ENCODE measurements around the gene SUCLG2.

The SUCLG2 gene

GRCh38 chr3:67377299-67377698, 277.1 kb downstream of the SUCLG2 start:
- DNase-seq, result no peak

DNA sequence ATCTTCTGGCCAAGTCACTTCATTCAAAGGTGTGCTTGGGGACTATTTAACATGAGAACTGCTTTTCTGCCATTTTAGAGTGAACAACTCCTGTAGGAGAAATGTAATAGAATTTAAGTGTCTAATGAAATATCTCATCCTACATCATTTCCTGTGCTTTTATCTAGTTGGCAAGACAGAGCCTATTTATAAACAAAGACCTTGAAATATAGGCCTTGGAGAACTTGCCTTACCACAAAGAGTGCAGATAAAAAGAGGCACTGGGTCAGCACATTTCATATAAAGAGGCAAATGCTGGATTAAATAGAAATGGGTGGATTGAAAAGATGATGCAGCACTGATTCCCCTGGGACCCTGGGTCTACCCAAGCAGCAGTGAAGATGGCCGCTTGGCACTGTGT, 278.0 kb downstream of the SUCLG2 start:
- no peak for DNase-seq

DNA sequence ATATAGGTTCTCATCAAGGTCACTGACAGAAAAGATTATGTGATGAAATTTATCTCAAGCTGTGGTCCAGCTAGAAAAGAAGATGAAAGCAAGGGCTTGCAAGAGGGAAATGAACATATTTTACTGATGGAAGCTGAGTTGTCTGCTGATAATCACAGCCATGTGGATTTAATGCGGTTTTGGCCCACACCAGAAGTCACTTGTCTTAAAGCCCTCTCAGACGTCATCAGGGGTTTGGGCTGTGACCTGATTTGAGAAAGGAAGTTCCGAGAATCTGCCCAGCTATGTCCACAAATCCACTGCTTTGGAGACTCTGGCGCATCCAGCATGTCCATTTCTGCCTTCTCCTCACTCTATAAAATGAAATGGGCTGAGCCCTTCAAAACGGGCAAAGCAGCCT, 278.4 kb downstream of the SUCLG2 start:
- no peak for DNase-seq

DNA sequence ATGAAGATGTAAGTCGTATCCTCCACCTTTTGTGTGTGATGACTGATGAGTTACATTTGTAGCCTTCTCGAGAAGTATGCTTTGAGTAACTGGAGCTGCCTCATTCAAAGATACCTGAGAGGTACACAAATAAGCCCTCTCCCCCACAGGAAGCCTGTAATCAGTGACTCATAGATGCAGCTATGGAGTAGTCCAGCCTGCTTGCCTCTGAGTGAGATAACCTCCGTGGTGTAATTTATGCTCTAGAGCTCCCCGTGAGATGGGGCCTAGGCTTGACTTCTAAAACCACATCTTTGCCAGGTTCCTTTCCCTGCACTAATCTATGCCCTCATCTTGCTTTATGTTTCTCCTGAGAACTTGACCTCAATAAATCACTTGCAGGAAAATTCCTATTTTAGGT, 291.7 kb downstream of the SUCLG2 start:
- no peak for DNase-seq

DNA sequence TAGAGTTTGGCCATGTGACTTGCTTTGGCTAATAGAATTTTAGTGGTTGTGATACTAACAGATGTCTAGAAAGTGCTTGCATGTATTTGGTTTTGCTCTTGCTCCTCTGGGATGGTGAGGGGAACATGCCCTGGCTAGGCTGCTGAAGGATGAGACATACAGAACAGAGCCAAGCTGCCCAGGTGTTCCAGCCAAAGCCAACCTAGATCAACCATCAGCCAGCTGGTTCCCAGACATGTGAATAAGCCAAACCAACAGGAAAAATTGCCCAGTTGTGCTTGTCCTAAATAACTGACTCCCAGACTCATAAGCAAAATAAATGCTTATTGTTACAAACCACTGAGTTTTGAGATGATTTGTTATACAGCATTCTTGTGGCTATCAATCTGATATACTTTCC, 292.6 kb downstream of the SUCLG2 start:
- DNase-seq, result peak in 1 of 2 experiments; percentile 9

- DNase-seq, result no peak
Measured at GRCh38 chr3:67361323-67361722, 293.1 kb downstream of the SUCLG2 start.

DNA sequence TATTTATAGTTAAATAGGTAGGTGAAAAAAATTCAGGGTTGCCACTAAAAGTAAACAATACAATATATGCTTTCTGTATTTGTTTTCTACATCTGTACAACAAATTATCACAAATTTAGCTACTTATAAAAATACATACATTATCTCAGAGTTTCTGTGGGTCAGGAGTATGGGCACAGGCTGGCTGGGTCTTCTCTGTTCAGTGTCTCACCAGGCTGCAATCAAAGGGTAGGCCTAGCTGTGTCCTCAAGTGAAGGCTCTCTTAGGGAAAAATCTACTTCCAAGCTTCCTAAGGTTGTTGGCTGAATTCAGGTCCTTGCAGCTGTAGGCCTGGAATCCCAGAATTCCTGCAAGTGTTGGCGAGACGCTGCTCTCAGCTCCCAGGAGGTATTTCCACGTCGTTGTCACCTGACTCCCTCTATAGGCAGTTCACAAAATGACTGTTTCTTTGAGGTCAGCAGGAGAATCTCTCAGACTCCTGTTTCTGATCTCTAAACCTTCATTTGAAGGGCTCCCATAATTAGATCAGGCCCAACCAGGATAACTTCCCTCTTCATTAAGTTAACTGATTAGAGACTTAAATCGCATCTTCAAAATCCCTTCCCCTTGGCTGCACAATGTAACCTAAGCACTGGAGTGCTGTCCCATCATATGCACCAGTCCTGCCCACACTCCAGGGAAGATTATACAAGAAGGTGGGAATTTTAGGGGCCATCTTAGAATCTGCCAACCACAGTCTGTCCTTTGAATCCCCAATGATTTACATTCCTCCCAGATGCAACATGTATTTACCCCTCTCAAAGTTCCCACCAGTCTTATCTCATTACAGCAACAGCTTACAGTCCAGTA, 296.6 kb downstream of the SUCLG2 start:
- DNase-seq, result no peak

DNA sequence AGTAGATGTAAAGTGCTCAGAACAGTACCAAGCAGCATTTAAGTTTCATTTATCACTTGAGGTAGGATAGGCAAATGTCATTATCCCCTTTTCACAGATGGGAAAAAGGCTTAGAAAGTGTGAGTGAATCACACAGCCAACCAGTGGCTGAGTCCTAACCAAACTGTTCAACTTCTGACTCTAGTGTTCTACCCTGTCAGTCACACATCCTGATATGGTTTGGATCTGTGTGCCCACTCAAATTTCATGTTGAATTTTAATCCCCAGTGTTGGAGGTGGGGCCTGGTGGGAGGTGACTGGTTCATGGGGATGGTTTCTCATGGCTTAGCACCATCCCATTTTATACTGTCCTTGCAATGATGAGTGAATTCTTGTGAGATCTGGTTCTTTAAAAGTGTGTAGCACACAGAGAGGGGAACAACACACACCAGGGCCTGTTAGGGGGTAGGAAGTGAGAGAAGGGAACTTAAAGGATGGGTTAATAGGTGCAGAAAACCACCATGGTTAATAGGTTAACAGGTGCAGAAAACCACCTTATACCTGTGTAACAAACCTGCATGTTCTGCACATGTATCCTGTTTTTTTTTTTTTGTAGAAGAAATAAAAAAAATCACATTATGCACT, 304.7 kb downstream of the SUCLG2 start:
- no peak for DNase-seq

DNA sequence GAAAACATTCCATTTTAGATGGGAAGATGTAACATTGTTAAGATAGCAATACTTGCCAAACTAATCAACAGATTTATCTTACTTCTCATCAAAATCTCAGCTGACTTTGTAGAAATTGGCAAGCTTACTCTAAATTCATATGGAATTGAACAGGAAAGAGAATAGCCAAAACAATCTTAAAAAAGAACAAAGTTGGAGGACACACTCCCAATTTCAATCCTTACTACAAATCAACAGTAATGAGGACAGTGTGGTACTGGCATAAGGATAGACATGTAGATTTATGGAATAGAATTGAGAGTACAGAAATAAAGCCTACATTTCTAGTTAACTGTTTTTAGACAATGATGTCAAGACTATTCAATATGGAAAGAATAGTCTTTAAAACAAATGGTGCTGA, 308.3 kb downstream of the SUCLG2 start:
- DNase-seq, result no peak

DNA sequence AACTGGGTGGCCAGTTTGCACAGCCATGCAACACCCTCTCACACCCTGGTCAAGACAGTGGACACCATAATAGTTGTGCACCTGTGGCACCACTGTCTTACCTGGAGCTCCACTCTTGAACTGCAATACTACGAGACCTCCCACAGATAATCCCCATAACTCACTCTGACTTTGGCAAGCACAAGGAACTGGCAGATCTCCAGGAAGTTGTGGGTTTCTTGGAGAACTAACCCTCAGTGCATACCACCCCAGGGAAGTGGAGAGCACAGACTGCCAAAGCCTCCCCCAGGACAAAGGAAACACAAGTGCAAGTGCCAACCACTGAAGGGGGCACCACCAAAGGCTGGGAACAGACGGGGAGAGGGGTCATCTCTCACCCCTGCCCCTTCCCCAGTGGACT, 318.6 kb downstream of the SUCLG2 start:
- peak in 1 of 2 experiments; percentile 38 for DNase-seq

DNA sequence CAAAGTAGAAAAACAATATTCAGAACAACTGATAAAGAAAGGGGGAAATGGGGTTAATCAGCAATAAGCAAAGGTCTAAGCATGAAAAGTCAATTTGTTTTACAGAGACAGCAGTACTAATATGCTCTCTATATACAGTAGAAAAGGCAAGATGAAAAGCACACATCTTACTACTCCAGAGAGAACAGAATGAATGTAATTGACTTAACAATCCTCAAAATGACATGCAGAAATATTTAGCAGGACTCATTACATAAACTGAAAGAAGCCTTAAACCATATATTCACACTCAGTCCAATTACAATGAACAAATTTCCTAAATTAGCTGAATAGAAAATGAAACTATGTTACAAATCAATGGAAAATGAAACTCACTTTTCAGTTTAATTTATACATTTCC, 319.8 kb downstream of the SUCLG2 start:
- no peak for DNase-seq

DNA sequence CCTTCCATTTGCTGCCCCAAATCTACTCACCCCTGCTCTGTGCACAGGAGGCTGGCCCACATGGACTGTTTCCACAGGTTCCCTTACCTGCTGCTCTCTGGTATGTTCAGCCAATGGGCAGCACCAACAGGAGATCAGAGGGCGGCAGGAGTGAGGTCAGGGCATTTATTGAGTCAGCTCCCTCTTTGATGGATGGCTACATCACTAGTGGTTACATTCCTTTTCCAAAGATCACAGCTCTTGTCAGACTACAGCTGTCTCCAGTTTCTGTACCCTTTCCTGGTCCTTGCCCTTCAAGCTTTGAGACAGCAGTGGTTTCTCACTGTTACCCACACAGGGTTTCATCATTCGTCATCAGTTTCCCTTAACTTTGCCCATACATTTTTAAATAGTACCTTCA, 325.1 kb downstream of the SUCLG2 start:
- no peak for DNase-seq

GRCh38 chr3:67327582-67327981, 326.8 kb downstream of the SUCLG2 start:
- DNase-seq, result no peak

- no peak for DNase-seq
Measured at GRCh38 chr3:67325231-67325630, 329.2 kb downstream of the SUCLG2 start.
